Transverse colon (tissue), 3 donors: ENCODE data around the gene PRL.

ENCODE experiments used
- POLR2A ChIP-seq: fragments of 450-650 bp; IDR thresholded peaks from one replicate; pipeline ENCODE4 v1.6.1; 2016; ENCODE audit warnings: antibody characterized with exemption, mild to moderate bottlenecking, moderate library complexity
- TF ChIP-seq, protein P1 (sequence below), 5 experiments: fragments of 200-600 bp in 3 of 5; fragments of 450-650 bp in 2 of 5; sonication (generic) in 3 of 5; IDR thresholded peaks; 1 replicate in 2 of 5; 2 replicates in 3 of 5; pipeline ENCODE4 v1.5.1; 2016 to 2017; ENCODE audit warnings: antibody characterized with exemption in 5 of 5, inconsistent platforms in 3 of 5, mild to moderate bottlenecking in 2 of 5, moderate library complexity in 1 of 5

DNA sequence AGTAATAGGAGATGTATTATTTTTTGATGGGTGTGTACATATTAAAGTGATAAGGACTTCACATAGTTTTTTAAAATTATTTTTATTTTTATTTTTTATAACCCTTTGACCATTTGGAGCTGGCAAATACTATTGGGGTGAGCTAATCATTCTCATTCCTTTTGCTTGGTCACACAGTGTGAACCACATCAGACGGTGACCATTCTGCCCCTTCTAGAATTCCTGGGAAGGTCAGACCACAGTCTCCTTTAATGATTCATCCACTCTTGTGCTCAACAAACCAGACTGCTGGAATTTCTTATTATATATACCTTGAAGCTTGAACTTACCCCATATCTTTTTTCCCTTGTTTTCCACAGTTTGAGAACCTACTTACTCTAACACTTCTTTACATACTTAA is 23.9 kb upstream of the PRL start:
- TF ChIP-seq POLR2A = no peak
- TF ChIP-seq, protein P1, sequence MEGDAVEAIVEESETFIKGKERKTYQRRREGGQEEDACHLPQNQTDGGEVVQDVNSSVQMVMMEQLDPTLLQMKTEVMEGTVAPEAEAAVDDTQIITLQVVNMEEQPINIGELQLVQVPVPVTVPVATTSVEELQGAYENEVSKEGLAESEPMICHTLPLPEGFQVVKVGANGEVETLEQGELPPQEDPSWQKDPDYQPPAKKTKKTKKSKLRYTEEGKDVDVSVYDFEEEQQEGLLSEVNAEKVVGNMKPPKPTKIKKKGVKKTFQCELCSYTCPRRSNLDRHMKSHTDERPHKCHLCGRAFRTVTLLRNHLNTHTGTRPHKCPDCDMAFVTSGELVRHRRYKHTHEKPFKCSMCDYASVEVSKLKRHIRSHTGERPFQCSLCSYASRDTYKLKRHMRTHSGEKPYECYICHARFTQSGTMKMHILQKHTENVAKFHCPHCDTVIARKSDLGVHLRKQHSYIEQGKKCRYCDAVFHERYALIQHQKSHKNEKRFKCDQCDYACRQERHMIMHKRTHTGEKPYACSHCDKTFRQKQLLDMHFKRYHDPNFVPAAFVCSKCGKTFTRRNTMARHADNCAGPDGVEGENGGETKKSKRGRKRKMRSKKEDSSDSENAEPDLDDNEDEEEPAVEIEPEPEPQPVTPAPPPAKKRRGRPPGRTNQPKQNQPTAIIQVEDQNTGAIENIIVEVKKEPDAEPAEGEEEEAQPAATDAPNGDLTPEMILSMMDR (IDR thresholded peaks at IDR 0.05) = no peak
